Fibroblast of lung (primary cell): ENCODE data around the gene GPR15LG. TPM values are rescaled to one million over a fixed set of nuclear protein-coding genes. Genes with fewer than 3 reads are reported as not detected.

Experiments
- DNase-seq, 2 donors: peaks; one replicate each; pipeline versions ENCODE4 v3.0.0 to v3.0.0-alpha.2; 2010; ENCODE audit warnings: low read depth in 2 of 2
- H2AFZ ChIP-seq: 2 replicates; pipeline ENCODE4 v1.5.1; 2012; ENCODE audit warnings: low read length, control low read depth, inconsistent platforms
- H3K27ac ChIP-seq: 2 replicates; pipeline ENCODE4 v1.5.1; 2011; ENCODE audit warnings: low read length, control low read depth; ENCODE audit not compliant: insufficient read depth
- H3K27me3 ChIP-seq: 2 replicates; pipeline ENCODE4 v1.5.1; 2011; ENCODE audit warnings: mild to moderate bottlenecking, low read length; ENCODE audit not compliant: control insufficient read depth, insufficient read depth
- H3K36me3 ChIP-seq: 2 replicates; pipeline ENCODE4 v1.5.1; 2011; ENCODE audit warnings: low read length; ENCODE audit not compliant: control insufficient read depth, insufficient read depth
- H3K4me1 ChIP-seq: 2 replicates; pipeline ENCODE4 v1.5.1; 2011; ENCODE audit warnings: low read length; ENCODE audit not compliant: control insufficient read depth, insufficient read depth; ENCODE audit errors: extremely low read depth
- H3K4me2 ChIP-seq: 2 replicates; pipeline ENCODE4 v1.5.1; 2011; ENCODE audit warnings: low read length, control low read depth; ENCODE audit not compliant: insufficient read depth; ENCODE audit errors: extremely low read depth
- H3K4me3 ChIP-seq, 4 experiments: fragments of 200-600 bp in 1 of 4; sonication (generic) in 1 of 4; replicated peaks in 1 of 4; 2 replicates each; pipeline ENCODE4 v1.5.1; 2011 to 2016; ENCODE audit warnings: low read length in 4 of 4, low read depth in 3 of 4, mild to moderate bottlenecking in 3 of 4, control low read depth in 2 of 4, inconsistent platforms in 1 of 4, mixed read lengths in 1 of 4; ENCODE audit not compliant: insufficient read depth in 1 of 4; ENCODE audit errors: control extremely low read depth in 1 of 4
- H3K79me2 ChIP-seq: 2 replicates; pipeline ENCODE4 v1.5.1; 2012; ENCODE audit warnings: mild to moderate bottlenecking, low read length, inconsistent platforms; ENCODE audit not compliant: control insufficient read depth, insufficient read depth
- H3K9ac ChIP-seq: 2 replicates; pipeline ENCODE4 v1.5.1; 2011; ENCODE audit warnings: mild to moderate bottlenecking, low read length, control low read depth; ENCODE audit not compliant: insufficient read depth
- H3K9me3 ChIP-seq: 2 replicates; pipeline ENCODE4 v1.5.1; 2012; ENCODE audit warnings: low read depth, low read length; ENCODE audit not compliant: control insufficient read depth, insufficient read depth
- H4K20me1 ChIP-seq: 2 replicates; pipeline ENCODE4 v1.5.1; 2011; ENCODE audit warnings: low read length; ENCODE audit not compliant: control insufficient read depth, insufficient read depth; ENCODE audit errors: extremely low read depth
- CTCF ChIP-seq, 2 donors: IDR thresholded peaks in 1 of 2; conservative IDR thresholded peaks in 1 of 2; 1 replicate in 1 of 2; 2 replicates in 1 of 2; pipeline ENCODE4 v1.5.1; 2011 to 2012; ENCODE audit warnings: low read length in 2 of 2, control low read depth in 1 of 2, inconsistent platforms in 1 of 2, low read depth in 1 of 2, mild to moderate bottlenecking in 1 of 2
- EZH2 ChIP-seq: IDR thresholded peaks from 2 replicates; pipeline ENCODE4 v1.5.1; 2012; ENCODE audit warnings: low read length, control low read depth, mild to moderate bottlenecking; ENCODE audit errors: missing control alignments
- polyA plus RNA-seq, 2 donors: library from polyadenylated mRNA; depleted of rRNA in 1 of 2; stranded (reverse) in 1 of 2; unstranded in 1 of 2; fragments of >200 nt; gene quantifications; 2 replicates each; pipeline ENCODE4 v1.2.1, GENCODE V29; 2011 to 2012; ENCODE audit warnings: missing spikeins in 1 of 2
- total RNA-seq: library from RNA; depleted of rRNA; stranded (reverse); fragments of >200 nt; gene quantifications from 2 replicates; pipeline ENCODE4 v1.2.1, GENCODE V29; 2014

Gene GPR15LG
- total and polyA plus RNA-seq, 2 donors (not counting 1 experiment from before 2014, with no cell fraction given), result not detected

GRCh38 chr10:84204610-84205009 is 31.0 kb downstream of the GPR15LG start:
- Histone ChIP-seq H3K36me3 (no peaks in the 10 kb centered on the region), H2AFZ (no peak overlapping the region), H3K9me3 (no peaks in the 10 kb centered on the region), H3K4me2 (no peak overlapping the region), H3K9ac (no peak overlapping the region), H3K27me3 (no peaks in the 10 kb centered on the region), H3K4me1 (no peaks in the 10 kb centered on the region), H3K79me2 (no peaks in the 10 kb centered on the region), H3K27ac (no peak overlapping the region), H3K4me3 (no peak overlapping the region), H4K20me1 (no peaks in the 10 kb centered on the region)
- TF ChIP-seq CTCF (conservative IDR thresholded peaks at IDR 0.05 in 1 of 2, IDR thresholded peaks at IDR 0.05 in 1 of 2; ENCODE audit: low read depth in 1 of 2, low read length in 2 of 2), result no peak
- no peak for TF ChIP-seq EZH2
- DNase-seq, result no peak

DNA sequence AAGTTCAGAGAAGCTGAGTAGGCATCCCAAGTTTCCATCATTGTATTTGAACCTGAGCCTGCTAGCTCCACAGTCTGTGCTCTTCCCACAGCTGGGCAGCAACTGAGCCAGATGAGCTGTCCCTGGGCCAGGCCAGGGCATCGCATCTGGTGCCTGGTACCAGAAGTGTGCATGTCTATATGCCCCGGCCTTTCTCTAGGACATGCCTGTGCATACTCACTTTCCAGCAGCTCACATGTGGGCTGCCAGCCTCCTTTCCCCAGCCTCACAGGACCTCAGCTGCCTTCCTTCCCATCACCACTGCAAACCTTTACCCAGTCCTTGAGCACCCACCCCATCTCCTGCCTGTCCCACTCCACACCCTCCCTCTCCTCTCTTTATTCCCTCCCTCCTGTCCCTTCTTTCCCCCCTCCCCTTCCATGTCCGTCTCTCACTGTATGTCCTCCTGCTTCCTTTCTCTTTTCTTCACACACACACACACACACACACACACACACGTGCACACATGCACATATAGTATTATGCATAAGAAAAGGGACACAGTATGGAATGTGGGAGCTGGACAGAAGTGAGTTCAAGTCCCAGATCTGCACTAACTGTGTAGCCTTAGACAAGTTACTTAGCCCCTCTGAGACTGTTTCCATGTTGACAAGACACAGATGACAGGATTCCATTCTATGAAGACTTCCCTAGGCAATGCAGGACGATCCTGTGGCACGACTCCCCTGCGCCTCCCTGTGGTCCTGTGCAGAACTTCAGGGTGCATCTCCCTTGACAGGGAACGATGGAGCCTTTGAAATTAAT is 31.6 kb downstream of the GPR15LG start:
- H3K4me3 ChIP-seq, result no peak overlapping the region
- DNase-seq, result peak; percentile 6 to 22
- no peak overlapping the region for H3K27ac ChIP-seq
- H3K27me3 ChIP-seq, result no peaks in the 10 kb centered on the region
- H3K79me2 ChIP-seq, result no peaks in the 10 kb centered on the region
- no peaks in the 10 kb centered on the region for H3K36me3 ChIP-seq
- no peak overlapping the region for H2AFZ ChIP-seq
- no peaks in the 10 kb centered on the region for H4K20me1 ChIP-seq
- TF ChIP-seq CTCF (conservative IDR thresholded peaks at IDR 0.05 in 1 of 2, IDR thresholded peaks at IDR 0.05 in 1 of 2; ENCODE audit: low read depth in 1 of 2, low read length in 2 of 2) (peak; percentile 65 to 74), EZH2 (no peak)
- no peak overlapping the region for H3K4me2 ChIP-seq
- H3K9ac ChIP-seq, result no peak overlapping the region
- H3K9me3 ChIP-seq, result no peaks in the 10 kb centered on the region
- no peaks in the 10 kb centered on the region for H3K4me1 ChIP-seq

- H3K27me3 ChIP-seq, result no peaks in the 10 kb centered on the region
- H3K9me3 ChIP-seq, result no peaks in the 10 kb centered on the region
- H3K4me2 ChIP-seq, result no peak overlapping the region
- H2AFZ ChIP-seq, result no peak overlapping the region
- no peaks in the 10 kb centered on the region for H4K20me1 ChIP-seq
- H3K27ac ChIP-seq, result no peak overlapping the region
- no peak for DNase-seq
- H3K36me3 ChIP-seq, result no peaks in the 10 kb centered on the region
- TF ChIP-seq EZH2 (no peak), CTCF (conservative IDR thresholded peaks at IDR 0.05 in 1 of 2, IDR thresholded peaks at IDR 0.05 in 1 of 2; ENCODE audit: low read depth in 1 of 2, low read length in 2 of 2) (no peak)
- H3K79me2 ChIP-seq, result no peaks in the 10 kb centered on the region
- H3K4me3 ChIP-seq, result no peak overlapping the region
- H3K9ac ChIP-seq, result no peak overlapping the region
- no peaks in the 10 kb centered on the region for H3K4me1 ChIP-seq
Observed at GRCh38 chr10:84205853-84206525, 32.4 kb downstream of the GPR15LG start.
